ENCODE results near the gene C1QTNF3. TPM values are rescaled to one million over a fixed set of nuclear protein-coding genes. Genes with fewer than 3 reads are reported as not detected.

C1QTNF3 gene
- polyA plus RNA-seq, 1 experiment: 1.2 TPM

DNA sequence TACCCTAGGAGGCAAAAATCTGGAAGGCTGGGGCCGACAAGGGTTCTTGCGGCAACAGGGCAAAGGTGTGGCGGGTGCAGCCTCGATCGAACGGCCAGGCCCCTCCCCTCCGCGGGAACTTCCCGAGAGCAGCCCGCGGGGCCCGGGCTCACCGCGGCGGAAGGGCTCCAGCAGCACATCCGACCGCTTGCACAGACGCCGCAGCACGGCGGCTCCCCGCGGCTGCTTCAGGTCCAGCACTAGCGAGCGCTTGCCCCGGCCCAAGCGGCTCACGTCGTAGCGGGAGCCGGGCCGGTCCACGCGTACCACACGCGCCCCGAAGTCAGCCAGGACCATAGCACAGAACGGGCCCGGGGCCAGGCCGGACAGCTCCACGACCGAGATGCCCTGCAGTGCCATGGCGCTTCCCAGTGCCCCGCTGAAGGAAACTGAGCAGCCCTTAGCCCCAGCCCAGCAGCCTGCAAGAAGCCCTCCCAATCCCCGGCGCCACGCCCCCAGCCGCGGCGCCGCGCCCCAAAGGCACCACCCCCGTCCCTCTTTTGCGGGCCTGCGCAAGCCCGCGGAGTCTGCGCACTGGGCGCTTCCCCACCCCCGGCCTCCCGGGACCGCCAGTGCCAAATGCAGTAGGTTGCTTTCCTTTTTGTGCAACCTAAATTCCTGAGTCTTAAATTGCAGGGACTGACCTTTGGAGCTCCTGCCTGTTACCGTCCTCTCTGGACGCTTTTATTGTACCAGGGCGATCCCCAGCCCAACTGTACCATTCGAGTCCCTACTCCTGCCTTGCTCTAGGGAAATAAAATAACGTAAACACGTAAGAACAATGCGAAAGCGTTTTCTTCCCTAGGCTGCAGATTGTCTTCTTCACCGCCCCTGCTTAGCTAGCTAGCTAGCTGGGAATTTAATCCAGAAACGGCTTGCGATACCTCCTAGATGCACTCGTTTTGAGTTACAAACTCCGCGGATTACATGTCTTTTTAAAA is 35.1 kb downstream of the C1QTNF3 start, which contains the start of gene AMACR:
Gene AMACR (minus strand): TSS at position 430 of the 980 bp plus-strand sequence. CDS start 31 bp downstream, at position 399.
- POLR2A ChIA-PET: interaction anchor here (0.6 to 1.5 kb wide), 7 partner anchors 10 to 116 kb away, joined by 3 to 7 read pairs (median 4); partner anchors contain the start of gene ADAMTS12
- CTCF ChIA-PET: interaction anchor here (0.6 to 3.9 kb wide), 2 partner anchors 11 to 168 kb away, joined by 4 to 18 read pairs; no protein-coding TSS in a partner anchor
- no peaks in the 10 kb centered on the region for H3K9me3 ChIP-seq (ENCODE audit: control insufficient read depth, insufficient read depth, low read length)
- no peaks in the 10 kb centered on the region for H3K27me3 ChIP-seq (ENCODE audit: control insufficient read depth, insufficient read depth, low read length)
- H3K27ac ChIP-seq (ENCODE audit: low read depth, low read length): peak within 1 kb of the TSS; percentile 88
- TF ChIP-seq, protein P1, sequence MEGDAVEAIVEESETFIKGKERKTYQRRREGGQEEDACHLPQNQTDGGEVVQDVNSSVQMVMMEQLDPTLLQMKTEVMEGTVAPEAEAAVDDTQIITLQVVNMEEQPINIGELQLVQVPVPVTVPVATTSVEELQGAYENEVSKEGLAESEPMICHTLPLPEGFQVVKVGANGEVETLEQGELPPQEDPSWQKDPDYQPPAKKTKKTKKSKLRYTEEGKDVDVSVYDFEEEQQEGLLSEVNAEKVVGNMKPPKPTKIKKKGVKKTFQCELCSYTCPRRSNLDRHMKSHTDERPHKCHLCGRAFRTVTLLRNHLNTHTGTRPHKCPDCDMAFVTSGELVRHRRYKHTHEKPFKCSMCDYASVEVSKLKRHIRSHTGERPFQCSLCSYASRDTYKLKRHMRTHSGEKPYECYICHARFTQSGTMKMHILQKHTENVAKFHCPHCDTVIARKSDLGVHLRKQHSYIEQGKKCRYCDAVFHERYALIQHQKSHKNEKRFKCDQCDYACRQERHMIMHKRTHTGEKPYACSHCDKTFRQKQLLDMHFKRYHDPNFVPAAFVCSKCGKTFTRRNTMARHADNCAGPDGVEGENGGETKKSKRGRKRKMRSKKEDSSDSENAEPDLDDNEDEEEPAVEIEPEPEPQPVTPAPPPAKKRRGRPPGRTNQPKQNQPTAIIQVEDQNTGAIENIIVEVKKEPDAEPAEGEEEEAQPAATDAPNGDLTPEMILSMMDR (IDR thresholded peaks at IDR 0.05; ENCODE audit: low read depth, low read length): 0 out of 2 replicates have a peak, but pooled peaks have one; percentile 12
- peak; percentile 72 for DNase-seq (ENCODE audit: low read depth, low spot score)
- H3K4me3 ChIP-seq (ENCODE audit: low read depth, low read length): peak within 1 kb of the TSS; percentile 77

DNA sequence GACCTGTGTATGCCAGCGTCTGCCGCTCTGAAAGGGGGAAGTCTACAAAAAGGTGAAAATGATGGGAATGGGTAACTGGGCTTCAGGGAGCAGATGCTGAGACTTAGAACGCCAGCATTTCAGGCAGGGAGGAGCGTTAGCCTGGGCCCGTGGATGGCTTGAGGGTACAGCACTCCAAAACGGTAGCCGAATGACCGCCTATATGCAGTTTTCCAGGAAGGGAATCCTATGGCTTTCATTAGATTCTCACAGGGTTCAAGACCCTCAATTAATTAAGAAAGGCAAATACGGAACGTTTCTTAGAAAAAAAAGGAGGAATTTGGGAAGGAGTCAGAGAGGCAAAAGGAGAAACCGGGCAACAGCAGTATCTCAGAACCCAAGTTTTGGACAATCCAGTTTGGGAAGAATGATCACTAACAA is 35.8 kb downstream of the C1QTNF3 start:
- no peaks in the 10 kb centered on the region for H3K27me3 ChIP-seq (ENCODE audit: control insufficient read depth, insufficient read depth, low read length)
- CTCF ChIA-PET: interaction anchor here (3.9 kb wide), 1 partner anchor 10 kb away, joined by 18 read pairs; no protein-coding TSS in a partner anchor

DNA sequence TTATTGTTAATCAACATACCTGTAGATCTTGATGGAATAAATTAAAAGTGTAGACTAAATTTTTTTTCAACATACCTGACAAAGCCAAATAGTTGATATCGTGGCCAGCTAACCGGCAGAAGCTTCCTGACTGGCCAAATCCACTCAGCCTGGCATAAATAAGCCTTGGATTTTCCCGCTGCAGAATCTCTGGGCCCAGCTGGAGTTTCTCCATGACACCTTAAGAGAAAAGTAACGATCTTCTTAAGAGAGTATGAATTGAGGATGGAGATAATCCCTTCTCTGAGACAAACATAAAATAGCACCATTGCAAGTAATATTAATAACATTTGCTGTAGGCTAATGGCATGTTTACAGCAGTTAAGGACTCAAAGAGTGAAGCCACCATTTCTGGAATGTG is 37.3 kb downstream of the C1QTNF3 start:
- H3K27ac ChIP-seq (ENCODE audit: low read depth, low read length): no peak overlapping the region
- DNase-seq (ENCODE audit: low read depth, low spot score): no peak
- no peaks in the 10 kb centered on the region for H3K27me3 ChIP-seq (ENCODE audit: control insufficient read depth, insufficient read depth, low read length)
- TF ChIP-seq, protein P1 (IDR thresholded peaks at IDR 0.05; ENCODE audit: low read depth, low read length): no peak
- ChIA-PET POLR2A (no interaction called here), CTCF (interaction anchor here (3.9 kb wide), 1 partner anchor 8 kb away, joined by 18 read pairs; no protein-coding TSS in a partner anchor)
- H3K4me3 ChIP-seq (ENCODE audit: low read depth, low read length): no peak overlapping the region
- H3K9me3 ChIP-seq (ENCODE audit: control insufficient read depth, insufficient read depth, low read length): no peaks in the 10 kb centered on the region

More for the DNA sequence above, 35.8 kb downstream of the C1QTNF3 start:
- Histone ChIP-seq H3K4me3 (ENCODE audit: low read depth, low read length) (peak overlapping the region; percentile 77), H3K9me3 (ENCODE audit: control insufficient read depth, insufficient read depth, low read length) (no peaks in the 10 kb centered on the region), H3K27ac (ENCODE audit: low read depth, low read length) (peak overlapping the region; percentile 78)
- POLR2A ChIA-PET: interaction anchor here (1.5 kb wide), 1 partner anchor 14 kb away, joined by 7 read pairs; no protein-coding TSS in a partner anchor
- no peak for DNase-seq (ENCODE audit: low read depth, low spot score)
- TF ChIP-seq, protein P1 (IDR thresholded peaks at IDR 0.05; ENCODE audit: low read depth, low read length): no peak

DNA sequence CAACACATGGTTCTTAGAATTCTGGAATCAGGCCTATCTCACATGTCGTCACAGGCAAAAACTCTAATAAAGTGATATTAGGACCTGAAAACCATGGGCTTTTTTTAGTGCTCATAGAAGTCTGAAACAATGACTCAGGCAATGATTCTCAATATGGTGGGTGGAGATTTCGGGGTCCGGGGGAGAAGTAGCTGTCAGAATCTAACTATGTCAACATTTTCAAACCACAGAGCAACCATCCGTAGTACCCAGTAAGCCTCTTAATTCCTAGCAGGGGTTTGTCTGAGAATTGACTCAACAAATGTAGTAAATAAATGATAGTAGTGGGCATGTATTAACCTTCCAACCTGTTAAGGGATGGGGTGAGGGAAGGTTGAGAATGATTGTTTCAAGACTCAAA is 37.8 kb downstream of the C1QTNF3 start:
- Histone ChIP-seq H3K4me3 (ENCODE audit: low read depth, low read length) (no peak overlapping the region), H3K9me3 (ENCODE audit: control insufficient read depth, insufficient read depth, low read length) (no peaks in the 10 kb centered on the region), H3K27me3 (ENCODE audit: control insufficient read depth, insufficient read depth, low read length) (no peaks in the 10 kb centered on the region), H3K27ac (ENCODE audit: low read depth, low read length) (no peak overlapping the region)
- DNase-seq (ENCODE audit: low read depth, low spot score): no peak
- CTCF ChIA-PET: interaction anchor here (3.9 kb wide), 1 partner anchor 8 kb away, joined by 18 read pairs; no protein-coding TSS in a partner anchor
- POLR2A ChIA-PET: no interaction called here
- TF ChIP-seq, protein P1 (IDR thresholded peaks at IDR 0.05; ENCODE audit: low read depth, low read length): no peak
